HG03439 (cell line): ENCODE measurements around the gene LRCH1.
"Not testable (repeated sequence)": the region's sequence is repeated elsewhere in the genome, so short reads cannot be mapped to it uniquely, and the experiment has no call there.

ENCODE experiments used
- ATAC-seq: cut with Tn5 transposase; IDR thresholded peaks from one replicate; pipeline ENCODE4 v1.9.1; 2021; ENCODE audit warnings: mild to moderate bottlenecking, moderate library complexity; ENCODE audit not compliant: unreplicated experiment

LRCH1 gene, protein sequence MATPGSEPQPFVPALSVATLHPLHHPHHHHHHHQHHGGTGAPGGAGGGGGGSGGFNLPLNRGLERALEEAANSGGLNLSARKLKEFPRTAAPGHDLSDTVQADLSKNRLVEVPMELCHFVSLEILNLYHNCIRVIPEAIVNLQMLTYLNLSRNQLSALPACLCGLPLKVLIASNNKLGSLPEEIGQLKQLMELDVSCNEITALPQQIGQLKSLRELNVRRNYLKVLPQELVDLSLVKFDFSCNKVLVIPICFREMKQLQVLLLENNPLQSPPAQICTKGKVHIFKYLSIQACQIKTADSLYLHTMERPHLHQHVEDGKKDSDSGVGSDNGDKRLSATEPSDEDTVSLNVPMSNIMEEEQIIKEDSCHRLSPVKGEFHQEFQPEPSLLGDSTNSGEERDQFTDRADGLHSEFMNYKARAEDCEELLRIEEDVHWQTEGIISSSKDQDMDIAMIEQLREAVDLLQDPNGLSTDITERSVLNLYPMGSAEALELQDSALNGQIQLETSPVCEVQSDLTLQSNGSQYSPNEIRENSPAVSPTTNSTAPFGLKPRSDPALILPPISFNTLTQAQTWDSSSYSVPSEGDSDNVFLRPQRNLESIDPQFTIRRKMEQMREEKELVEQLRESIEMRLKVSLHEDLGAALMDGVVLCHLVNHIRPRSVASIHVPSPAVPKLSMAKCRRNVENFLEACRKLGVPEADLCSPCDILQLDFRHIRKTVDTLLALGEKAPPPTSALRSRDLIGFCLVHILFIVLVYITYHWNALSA

DNA sequence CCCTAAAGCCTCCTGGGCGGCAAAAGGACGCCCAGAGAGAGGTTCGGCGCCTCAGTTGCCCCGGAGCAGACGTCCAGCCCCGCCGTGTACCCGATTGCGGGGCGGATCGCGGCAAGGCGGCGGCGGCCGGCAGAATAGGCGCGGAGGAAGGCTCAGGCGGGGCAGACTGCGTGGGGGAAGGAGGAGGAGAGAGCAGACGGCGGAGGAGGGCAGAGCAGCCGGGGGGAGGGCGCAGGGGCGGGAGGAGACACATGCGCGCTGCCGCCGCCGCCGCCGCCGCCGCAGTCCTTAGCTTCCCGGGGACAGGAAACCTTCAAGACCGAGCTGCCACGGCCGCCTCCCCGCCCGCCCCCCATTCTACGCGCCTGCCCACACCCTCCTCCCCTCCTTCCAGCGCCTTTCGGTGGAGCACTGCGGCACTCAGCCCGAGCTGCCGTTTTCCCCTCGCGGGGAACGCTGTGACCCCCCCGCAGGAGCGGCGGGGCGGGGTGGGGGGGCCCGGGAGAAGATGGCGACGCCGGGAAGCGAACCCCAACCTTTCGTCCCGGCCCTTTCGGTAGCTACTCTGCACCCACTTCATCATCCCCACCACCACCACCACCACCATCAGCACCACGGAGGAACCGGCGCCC lies at the start of gene LRCH1:
Gene LRCH1 (plus strand): TSS at position 282 of the 632 bp plus-strand sequence. CDS start 227 bp downstream, at position 509.
- peak; percentile 52 for ATAC-seq

- ATAC-seq: no peak
These were observed 48.9 kb upstream of the LRCH1 start for GRCh38 chr13:46504036-46504435.

- ATAC-seq: no peak
These were observed 45.0 kb upstream of the LRCH1 start for GRCh38 chr13:46507981-46508380.

- ATAC-seq: no peak
These were observed 43.0 kb upstream of the LRCH1 start for GRCh38 chr13:46509981-46510380.

DNA sequence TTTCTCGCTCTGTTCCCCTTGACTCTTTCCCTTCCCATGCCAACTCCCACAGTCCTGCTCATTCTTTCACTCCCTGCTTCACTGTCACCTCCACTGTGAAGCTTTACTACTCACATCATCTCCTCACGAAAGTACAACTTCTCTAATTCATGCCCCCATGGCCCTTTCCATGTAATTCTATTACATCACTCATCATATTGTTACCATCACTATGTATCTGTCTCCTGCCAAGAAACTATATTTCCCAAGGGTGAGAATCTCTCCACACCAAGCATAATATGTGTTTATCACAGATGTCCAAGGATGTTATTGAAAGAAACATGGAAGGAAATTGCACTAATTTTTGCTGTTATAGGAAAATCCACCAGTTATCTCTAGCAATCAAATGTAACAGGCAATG lies 37.2 kb upstream of the LRCH1 start:
- no peak for ATAC-seq

- ATAC-seq: no peak
These were observed 36.2 kb upstream of the LRCH1 start for GRCh38 chr13:46516599-46517338.

DNA sequence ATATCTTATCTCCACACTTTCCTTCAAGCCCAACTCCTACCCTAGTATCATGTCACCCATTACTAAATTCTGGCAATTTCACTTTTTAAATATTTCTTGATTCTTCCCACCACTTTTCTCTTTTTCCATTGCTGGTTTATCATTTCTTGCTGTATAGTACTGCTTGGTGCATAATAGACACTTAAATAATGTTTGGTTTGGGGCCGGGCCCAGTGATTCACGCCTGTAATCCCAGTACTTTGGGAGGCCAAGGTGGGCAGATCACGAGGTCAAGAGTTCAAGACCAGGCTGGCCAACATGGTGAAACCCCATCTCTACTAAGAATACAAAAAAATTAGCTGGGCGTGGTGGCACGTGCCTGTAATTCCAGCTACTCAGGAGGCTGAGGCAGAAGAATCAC lies 35.2 kb upstream of the LRCH1 start:
- not testable (repeated sequence) for ATAC-seq

- no peak for ATAC-seq
These were observed 33.8 kb upstream of the LRCH1 start for GRCh38 chr13:46519182-46519581.

- no peak for ATAC-seq
These were observed 32.8 kb upstream of the LRCH1 start for GRCh38 chr13:46520166-46520565.

DNA sequence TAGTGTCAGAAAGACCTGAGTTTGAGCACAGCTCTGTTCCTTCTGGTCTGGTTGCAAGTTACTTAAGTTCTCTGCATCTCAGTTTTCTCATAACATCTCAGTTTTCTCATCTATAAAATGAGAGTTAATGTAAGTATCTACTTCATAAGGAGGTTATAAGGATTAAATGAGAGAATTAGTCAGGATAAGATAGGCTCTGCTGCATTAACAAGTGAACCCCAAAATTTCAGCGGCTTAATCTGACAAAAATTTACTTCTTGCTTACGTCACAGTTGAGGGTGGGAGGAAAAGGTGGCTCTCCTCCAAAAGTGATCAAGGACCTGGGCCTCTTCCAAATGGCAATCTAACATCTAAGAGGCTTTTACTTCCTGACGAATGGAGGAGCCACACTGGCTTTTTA lies 31.5 kb upstream of the LRCH1 start:
- no peak for ATAC-seq

GRCh38 chr13:46521921-46522747 lies 30.8 kb upstream of the LRCH1 start:
- no peak for ATAC-seq

- no peak for ATAC-seq
These were observed 30.3 kb upstream of the LRCH1 start for GRCh38 chr13:46522748-46523030.

DNA sequence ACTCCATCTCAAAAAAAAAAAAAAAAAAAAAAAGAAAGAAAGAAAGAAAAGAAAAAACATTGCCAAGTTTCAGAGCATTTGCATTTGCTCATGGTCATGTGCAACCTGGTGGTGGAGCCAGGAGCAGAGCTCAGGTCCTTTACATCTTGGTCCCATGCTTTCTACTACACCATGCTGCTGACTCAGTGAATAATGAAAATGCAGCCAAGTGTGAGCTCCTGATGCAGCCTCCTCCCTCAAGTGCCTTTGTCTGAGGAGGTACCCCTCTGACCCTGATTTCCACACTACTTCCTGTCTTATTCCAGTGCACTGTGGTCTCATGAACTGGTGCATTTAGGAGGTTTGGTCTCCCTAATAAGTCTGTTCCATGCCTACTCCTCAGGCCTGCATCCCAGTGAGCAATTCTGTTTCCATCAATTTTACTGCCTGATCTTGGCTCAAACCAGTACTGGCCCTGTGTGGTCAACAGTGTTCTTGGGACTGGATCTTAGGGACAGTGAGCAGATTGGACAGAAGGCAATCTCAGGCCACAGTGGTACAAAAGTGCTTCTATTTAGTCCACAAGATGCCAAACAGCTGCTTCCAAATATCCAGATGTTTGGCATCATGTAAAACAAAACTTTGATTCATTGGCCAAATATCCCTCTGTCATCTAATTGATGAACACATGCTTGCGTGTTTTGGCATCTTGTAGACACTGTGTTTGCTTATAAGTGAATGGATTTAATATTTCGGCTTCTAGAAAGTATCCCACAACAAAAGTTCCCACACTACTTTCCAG lies 28.8 kb upstream of the LRCH1 start:
- ATAC-seq: no peak

DNA sequence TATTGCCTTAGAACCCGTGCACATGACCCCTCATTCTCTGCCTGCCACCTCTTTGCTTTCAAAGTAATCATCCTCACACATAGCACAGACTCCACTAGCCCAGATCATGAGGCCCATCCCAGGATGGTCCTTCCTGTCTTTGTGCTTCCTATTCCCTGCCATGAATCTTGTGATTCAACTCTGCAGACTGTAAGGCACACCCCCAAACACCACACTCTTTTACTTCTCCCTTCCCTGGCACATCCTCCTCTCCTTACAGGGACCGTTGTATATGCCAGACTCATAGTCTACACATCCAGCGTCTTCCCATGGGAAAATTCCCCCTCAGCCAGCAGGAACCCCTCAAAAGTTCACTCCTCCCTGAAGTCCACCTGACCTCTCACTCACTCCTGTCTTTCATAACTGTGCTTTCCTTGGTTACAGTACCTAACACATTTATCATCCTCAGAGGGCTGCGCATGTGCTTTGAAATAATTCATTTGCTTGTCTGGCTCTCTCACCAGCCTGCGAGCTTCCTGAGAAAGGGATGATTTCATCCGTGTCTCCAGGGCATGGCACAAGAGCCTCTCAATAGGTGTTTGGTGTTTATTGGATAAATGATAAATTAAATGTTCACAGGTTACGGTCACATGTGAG lies 26.8 kb upstream of the LRCH1 start:
- no peak for ATAC-seq

DNA sequence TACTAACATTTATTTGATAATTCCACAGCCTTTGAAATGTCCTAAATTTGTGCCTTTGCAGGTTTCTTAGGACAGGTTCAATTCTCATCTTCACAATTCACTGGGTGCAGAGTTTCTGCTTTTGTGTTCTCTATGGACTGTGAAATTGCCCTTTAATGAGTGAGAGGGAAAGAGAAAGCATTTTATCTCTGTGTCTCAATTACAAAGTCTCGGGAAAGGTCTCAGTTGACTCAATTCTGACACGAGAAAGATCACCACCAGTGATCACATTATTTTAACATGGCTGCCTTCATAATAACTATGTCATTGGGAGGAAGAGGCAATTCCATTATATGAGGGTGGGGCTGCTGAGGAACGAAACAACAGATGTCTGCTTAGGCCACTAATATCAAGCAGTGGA lies 26.2 kb upstream of the LRCH1 start:
- no peak for ATAC-seq

GRCh38 chr13:46527237-46527636 lies 25.7 kb upstream of the LRCH1 start:
- ATAC-seq: no peak

DNA sequence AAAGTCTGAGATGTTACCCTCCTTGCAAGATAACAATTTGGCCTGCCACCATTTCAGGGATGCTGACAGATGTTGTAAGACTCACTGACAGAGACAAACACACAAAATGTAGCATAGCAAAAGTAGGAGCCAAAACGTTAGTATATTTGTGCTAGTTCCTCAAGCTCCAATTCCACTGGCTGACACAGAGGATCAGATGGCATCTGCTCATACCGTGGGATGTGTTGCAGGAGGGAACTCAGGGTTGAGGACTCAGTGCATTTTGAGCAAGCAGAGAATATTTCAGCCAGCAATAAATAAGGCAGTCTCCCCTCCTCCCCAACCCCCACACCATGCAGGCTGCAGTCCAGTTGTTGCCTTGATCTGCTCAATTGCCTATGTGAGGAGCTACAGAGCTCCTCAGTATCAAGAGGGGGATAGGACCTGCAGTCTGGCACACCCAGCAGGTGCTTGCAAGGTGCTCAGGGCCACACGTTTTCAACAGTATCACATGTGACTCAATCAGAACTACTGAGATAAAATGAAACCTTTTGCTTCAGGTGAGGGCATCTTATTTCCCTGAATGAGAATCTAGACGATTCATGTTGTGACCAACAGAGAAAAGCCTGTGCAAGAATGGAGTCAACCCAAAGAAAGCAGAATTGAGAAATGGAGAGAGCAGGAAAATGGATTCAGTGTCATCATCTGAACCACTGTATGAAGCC lies 23.6 kb upstream of the LRCH1 start:
- peak; percentile 48 for ATAC-seq

DNA sequence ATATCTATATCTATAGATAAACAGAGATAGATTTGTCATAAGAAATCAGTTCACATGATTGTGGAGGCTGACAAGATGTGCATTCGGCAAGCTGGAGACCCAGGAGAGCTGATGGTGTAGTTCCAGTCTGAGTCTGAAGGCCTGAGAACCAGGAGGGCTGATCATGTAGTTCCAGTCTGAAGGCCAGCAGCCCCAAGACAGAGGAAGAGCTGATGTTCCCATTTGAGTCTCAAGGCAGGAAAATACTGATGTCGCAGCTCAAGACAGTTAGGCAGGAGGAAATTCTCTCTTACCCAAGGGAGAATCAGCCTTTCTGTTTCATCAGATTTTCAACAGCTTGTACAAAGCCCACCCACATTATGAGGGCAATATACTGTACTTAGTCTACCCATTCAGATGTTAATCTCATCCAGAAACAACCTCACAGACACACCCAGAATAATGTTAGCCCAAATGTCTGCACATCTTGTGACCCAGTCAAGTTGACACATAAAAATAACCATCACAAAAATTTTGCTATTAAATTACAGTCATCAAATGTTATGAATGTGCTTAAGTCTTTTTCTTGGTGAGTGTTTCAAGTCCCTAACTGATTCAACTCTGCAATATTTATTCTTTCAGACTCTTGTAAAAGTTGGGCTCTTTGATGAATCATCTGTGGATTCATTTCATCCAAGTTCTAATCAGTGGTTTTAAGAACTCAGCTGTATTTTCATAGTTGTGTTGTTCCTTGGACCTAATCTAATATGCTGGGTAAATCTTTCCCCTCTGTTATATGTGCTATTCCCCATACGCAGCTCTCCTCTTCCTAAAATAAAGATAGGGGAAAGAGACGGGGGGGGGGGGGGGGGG lies 22.7 kb upstream of the LRCH1 start:
- ATAC-seq: no peak
